Measurements from ENCODE around the gene PDE4D.

PDE4D gene

GRCh38 chr5:59164041-59164830 is 729.3 kb downstream of the PDE4D start:
- no peak for DNase-seq (ENCODE audit: low read depth in 2 of 2, low spot score in 1 of 2)

DNA sequence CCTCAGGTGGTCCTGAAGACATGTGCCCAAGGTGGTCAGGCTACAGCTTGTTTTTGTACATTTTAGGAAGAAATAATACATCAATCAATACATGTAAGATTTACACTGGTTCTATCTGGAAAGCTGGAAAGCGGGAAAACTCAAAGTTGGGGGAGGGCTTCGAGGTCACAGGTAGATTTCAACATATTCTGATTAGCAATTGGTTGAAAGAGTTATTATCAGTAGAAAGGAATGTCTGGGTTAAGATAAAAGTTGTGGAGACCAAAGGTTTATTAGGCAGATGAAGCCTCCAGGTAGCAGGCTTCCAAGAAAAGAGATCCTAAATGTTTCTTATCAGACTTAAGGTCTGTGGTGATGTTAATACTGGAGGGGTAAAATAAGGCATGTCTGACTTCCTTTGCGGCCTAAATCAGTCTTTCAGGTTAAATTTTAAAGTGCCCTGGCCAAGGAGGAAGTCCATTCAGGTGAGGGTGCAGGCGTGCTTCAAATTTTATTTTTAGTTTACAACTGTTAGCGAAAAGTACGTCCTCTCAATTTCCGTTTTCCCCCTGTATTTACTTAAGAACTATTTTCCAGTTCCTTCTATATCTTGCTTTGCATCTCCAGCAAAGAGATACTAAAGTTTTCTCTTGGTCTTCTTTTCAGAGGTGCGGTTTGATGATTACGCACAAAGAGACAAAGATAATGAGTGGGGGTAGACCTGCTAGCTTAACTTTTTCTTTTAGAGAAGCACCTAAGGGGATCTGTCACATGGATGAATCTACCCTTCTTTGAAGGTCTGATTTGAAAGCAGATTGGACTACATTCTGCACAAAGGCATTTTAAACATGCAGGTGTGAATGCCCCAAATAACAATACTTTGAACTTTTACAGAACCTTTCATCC is 732.1 kb downstream of the PDE4D start:
- DNase-seq (ENCODE audit: low read depth in 2 of 2, low spot score in 1 of 2), result no peak

- no peak for DNase-seq (ENCODE audit: low read depth in 2 of 2, low spot score in 1 of 2)
Measured at GRCh38 chr5:59158637-59159391, 734.7 kb downstream of the PDE4D start.

DNA sequence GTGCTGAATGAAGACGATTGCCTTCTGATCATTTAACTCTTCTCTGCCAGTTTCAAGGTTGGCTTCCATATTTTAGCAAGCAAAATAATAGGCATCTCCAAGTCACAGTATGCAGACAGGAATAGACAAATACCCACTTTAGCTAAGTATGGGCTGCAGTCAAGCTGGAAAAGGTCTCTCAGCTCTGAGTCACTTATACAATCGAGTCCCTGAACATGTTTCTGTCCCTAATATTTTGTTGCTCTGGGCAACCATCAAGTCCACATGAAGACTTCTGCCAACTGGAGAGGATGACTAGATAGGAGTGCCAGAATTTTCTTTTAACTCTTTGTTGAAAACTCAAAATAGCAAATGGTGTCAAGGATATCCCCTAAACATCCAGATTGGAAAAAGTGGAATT is 735.4 kb downstream of the PDE4D start:
- no peak for DNase-seq (ENCODE audit: low read depth in 2 of 2, low spot score in 1 of 2)

DNA sequence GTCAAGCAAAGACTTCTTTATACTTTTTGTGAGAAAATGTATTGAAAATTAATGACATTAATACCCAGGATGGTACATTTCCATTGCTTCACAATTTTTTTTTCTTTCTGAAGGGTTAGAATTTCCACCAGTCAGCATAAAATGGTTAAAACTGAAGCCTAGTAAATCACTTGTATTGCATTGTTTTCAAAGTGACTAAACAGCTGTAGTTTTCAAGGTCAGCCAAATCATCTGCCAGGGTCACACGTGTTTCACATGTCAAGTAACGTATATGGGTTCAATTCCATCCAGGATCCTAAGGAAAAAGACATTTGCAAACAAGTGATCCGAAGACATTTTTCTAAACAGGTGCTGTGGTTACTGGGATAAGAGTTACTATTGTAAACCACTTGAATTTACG is 736.5 kb downstream of the PDE4D start:
- no peak for DNase-seq (ENCODE audit: low read depth in 2 of 2, low spot score in 1 of 2)

GRCh38 chr5:59152701-59153245 is 740.8 kb downstream of the PDE4D start:
- no peak for DNase-seq (ENCODE audit: low read depth in 2 of 2, low spot score in 1 of 2)

DNA sequence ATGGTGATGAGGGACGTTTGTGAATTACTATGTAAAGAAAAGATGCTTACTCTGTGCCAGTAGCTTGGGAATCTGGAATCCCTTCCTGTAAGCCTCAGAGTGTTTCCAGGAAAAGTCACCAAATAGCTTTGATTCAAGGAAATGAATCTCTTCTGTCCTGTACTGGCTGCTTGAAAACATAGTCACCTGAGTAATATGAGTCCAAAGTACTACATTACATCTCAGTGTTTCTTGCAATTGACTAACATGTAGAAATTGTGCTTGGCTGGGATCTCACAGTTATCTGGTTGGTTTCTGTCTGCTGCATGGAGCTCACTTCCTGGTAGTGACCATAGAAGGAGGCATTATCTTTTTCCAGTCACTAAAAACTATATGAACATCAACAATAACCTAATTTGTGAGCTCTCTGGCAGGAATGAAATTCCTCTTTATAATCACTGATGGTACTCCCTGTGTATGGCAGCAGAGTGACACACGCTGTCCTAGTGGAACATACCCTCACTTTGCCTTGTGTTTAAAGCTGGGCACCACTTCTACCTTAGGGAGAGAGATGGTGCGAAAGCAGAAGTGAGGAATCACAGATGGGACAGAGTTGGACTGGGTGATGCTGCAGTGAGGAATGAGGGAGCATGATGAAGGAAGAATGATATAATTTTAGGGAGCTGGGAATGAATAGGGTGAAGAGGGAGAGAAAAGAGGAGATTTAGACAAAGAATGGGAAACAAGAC is 742.2 kb downstream of the PDE4D start:
- no peak for DNase-seq (ENCODE audit: low read depth in 2 of 2, low spot score in 1 of 2)

DNA sequence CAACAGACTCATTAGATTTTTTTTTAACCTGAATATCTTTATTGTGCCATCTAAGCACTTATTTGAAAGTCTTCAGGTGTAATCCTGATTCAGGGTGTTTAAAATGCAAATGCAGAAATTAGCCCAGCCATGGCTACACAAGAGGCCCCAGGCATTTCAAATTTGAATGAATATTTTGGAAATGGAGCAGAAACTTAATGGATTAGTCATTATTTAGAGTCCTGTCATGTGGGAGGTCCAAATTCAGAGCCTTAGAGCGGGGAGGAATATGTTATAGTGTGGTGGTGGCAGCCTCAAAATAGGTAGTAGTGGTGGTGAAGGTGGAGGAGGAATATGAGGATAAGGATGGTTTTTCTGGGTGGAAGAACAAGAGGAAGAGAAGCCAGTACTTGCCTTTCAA is 743.7 kb downstream of the PDE4D start:
- no peak for DNase-seq (ENCODE audit: low read depth in 2 of 2, low spot score in 1 of 2)

GRCh38 chr5:59149271-59149670 is 744.3 kb downstream of the PDE4D start:
- no peak for DNase-seq (ENCODE audit: low read depth in 2 of 2, low spot score in 1 of 2)

- DNase-seq (ENCODE audit: low read depth in 2 of 2, low spot score in 1 of 2), result no peak
Measured at GRCh38 chr5:59146729-59147128, 746.8 kb downstream of the PDE4D start.

DNA sequence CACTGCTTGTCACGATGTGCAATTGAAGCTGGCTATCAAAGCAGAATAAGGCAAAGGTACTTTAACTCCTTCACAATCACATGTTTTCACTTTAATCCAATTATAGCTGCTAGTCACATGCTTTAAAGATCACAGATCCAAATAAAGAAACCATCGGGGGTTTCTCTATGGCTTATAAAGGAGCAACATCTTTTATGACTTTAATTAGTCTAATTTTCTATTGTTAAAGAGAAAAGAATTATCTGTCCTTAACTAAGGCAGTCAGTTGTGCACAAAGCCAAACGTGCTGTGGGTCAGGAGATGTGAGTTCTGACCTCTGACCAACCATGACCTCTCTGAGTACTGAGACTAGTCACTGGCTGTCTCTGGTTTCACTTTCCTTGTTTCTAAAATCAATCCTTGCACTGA is 749.6 kb downstream of the PDE4D start:
- DNase-seq (ENCODE audit: low read depth in 2 of 2, low spot score in 1 of 2), result no peak

- DNase-seq (ENCODE audit: low read depth in 2 of 2, low spot score in 1 of 2), result no peak
Measured at GRCh38 chr5:59142927-59143326, 750.6 kb downstream of the PDE4D start.

DNA sequence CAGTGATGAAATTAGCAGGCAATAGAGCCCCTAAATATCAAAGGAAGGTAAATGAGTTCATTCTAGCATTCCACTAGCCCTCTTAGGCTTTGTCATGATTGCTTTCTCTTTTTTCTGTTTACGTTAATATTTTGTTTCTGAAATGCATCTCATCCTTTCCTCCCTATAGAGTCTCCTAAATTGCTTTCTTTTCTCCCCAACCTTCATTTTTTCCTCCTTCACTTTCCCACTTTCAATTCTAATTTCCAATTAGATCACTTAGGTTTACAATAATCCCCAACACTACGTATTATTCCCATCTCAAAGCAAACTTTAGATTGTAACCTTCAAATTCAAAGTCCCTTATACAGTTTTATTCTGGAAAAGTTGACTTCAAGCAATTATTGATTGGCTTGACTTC is 751.4 kb downstream of the PDE4D start:
- DNase-seq (ENCODE audit: low read depth in 2 of 2, low spot score in 1 of 2), result no peak

DNA sequence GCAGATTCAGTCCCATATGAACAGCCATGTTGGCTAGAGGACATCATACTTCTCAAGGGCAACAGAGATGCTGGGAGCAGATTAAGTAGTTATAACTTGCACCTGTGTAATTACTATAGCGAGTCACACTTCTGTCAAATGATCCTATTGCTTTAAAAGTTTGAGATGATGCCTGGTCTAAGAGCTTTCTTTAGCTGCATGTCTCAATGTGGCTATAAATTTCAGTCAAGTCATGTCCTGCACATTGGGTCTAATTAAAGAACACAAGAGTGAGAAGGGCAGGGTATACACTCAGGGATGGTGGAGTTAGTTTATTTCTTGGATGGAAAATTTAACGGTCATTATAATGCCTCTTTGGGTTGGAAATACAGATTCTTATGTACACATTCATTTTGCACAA is 753.4 kb downstream of the PDE4D start:
- DNase-seq (ENCODE audit: low read depth in 2 of 2, low spot score in 1 of 2), result no peak

- no peak for DNase-seq (ENCODE audit: low read depth in 2 of 2, low spot score in 1 of 2)
Measured at GRCh38 chr5:59139695-59140094, 753.8 kb downstream of the PDE4D start.

GRCh38 chr5:59138509-59138908 is 755.0 kb downstream of the PDE4D start:
- no peak for DNase-seq (ENCODE audit: low read depth in 2 of 2, low spot score in 1 of 2)

GRCh38 chr5:59137846-59138245 is 755.7 kb downstream of the PDE4D start:
- no peak for DNase-seq (ENCODE audit: low read depth in 2 of 2, low spot score in 1 of 2)

GRCh38 chr5:59136549-59136948 is 757.0 kb downstream of the PDE4D start:
- no peak for DNase-seq (ENCODE audit: low read depth in 2 of 2, low spot score in 1 of 2)

DNA sequence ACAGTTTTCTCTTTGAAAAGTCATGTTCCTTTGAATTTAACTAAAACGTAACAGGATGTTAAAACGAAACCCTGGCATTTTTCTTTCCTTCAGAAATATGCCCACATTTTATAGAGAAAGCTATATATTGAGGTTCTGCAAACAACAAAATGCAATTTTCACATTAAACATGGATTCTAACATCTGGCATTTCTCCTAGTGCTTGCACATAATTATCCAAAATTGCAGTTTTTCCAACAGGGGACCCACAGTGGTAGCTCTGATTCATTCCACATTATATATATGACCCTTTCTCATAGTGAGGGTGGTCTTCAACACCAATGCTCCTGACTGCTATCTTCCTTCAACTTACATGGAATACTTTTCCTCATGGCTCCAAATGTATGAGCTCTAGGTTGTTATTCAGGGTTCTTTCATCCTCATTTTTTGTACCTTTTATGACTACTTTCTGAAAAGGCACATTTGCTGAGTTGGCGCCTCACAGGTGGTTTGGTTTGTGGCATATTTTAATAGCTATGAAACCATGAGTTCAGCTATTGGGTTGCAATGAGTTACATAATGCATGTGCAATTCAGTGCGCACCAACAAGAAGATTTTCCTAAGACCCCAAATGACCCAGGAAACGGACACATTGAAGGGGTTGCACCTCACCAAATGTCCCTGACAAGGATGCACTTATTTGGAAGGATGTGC is 758.9 kb downstream of the PDE4D start:
- DNase-seq (ENCODE audit: low read depth in 2 of 2, low spot score in 1 of 2), result no peak

DNA sequence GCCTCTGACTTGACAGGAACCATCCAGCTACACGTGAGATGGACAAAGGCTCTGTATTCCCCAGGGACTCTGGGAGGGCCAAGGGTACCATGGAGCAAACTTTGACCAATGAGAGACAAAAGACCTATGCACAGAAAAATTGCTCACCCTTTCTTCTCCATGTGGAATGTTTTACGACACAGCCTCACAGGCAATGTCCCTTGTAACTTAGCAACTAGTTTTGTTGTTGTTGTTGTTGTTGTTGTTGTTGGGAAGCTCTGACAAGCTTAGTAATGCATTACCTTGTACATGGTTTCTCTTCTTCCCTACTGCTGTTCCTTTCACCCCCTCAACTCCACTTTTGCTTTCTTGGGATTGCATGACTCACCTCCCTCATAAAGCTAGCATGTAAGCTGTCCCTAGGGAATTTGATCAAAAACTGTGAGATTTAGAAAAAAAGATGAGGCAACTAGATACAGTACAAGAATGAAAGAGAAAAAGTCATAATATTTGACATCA is 759.7 kb downstream of the PDE4D start:
- DNase-seq (ENCODE audit: low read depth in 2 of 2, low spot score in 1 of 2), result no peak

All from stimulated activated CD8-positive, alpha-beta memory T cell treated with anti-CD3 and anti-CD28 coated beads, Interleukin-4, amount 100 ng/mL, for 4 hours (primary cell).